ENCODE measurements around the gene TIMP3. TPM values are rescaled to one million over a fixed set of nuclear protein-coding genes. Genes with fewer than 3 reads are reported as not detected.

The TIMP3 gene
- polyA plus RNA-seq, 1 donor: 89.6 TPM

DNA sequence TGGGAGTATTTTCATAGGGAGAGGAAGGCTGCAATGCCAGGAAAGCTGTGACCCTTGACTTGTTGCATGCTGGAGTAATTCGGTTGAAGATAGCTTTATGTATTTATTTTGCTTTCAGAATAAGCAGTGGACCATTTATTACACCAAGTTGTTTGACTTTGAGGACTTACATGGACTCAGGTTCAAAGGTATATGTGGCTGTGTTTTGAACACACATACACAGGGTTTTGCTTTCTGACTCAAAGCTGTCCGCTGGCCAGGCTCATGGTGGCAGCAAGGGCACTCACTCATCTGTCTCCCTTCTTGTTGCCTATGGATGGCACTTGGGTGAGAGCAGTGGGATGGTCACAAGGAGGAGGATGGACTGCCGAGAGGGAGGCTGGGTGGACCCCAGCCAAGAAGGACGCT, 6.5 kb downstream of the TIMP3 start:
- no peak for DNase-seq (ENCODE audit: low read depth)

DNA sequence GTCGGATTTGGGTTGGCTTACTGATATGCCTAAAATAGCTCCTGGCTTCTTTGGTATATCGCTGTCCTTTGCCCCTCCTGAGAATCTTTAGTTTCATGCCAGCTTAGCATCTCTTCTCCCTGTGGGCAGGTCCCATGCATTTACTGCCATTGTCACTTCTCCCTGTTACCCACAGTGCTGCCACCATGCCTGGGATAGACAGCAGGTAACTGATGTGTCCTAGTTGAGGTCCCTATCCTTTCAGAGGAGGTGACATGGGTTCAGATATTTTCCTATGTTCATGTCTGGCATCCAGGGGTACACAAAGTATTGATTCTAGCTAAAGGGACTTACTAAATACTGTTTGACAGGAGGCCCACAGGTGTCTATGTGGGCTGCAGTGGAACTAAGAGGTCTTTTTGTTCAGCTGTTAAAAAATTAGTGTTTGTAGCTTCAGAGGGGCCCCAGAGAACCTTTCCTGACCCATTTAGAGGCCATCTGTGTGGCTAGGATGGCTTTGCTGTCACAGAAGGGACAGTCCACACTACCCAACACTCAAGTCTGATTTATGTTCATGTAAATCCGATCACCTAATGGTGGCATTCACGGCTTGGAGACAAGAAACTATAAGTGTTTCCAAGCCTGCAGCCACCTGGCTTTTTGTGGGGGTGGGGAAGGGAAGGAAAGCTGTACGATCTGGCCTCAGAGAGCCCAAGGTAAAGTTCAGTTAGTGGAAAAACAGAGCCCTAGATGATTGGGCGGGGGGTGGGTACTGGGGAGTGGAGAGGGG, 8.5 kb downstream of the TIMP3 start:
- no peak for DNase-seq (ENCODE audit: low read depth)

DNA sequence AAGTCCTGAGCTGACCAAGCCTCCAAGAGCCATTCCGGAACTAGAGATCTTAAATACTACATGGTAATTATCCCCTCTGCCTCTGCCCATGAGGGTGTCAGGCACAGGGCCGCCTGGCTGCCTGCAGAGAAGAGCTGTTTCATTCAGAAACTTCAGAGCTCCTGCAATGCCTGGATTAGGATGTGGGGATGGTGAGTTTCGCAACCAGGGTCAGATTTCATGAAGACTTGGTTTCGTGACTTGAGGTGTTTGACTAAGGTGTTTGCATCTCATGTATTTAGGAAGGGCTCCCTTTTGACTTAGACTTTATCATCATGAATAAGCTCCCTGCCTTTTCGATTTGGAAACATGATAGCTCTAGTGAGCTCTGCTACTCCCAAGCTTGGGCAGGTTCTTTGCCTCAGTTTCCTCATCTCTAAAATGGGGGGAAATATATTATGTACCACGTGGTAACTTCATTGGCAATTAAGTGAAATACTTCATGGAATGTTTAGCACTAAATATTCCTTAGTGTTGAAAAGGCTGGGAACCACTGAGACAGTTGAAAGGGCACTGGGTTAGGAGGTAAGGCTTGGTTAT, 9.1 kb downstream of the TIMP3 start:
- DNase-seq (ENCODE audit: low read depth): no peak

DNA sequence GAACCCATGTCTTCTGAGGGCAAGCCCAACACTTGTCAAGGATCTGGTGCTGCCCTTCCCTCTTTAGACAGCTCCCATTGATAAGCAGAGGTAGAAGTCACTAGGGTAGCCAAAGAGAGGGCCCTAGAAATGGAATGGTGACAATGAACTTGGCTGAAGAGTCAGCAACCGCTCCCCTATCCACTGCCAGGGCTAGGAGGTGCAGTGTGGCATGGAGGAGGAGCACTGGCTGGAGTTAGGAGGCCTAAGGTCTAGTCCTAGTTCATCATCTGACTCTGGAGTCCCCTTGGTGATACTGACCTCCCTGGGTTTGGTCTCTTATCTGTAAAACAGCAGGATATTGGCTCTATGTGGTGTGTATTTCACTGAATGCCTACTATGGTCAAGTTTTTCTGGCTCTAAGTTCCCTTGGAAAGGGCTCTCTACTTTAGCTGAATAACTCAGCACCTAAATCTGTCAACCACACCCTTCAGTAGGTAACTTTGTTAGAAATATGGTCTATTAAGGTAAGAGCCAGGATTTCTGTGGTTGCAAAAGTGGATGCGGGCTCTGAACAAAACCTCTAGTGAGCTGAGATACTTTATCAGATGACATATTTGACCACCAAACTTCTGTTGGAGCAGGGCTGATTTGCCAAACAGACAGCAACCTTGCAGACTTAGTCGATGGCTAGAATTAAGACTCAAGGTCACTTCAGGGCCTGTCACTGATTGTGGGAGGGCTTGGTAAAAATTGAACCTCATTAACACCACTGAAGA, 10.5 kb downstream of the TIMP3 start:
- no peak for DNase-seq (ENCODE audit: low read depth)

DNA sequence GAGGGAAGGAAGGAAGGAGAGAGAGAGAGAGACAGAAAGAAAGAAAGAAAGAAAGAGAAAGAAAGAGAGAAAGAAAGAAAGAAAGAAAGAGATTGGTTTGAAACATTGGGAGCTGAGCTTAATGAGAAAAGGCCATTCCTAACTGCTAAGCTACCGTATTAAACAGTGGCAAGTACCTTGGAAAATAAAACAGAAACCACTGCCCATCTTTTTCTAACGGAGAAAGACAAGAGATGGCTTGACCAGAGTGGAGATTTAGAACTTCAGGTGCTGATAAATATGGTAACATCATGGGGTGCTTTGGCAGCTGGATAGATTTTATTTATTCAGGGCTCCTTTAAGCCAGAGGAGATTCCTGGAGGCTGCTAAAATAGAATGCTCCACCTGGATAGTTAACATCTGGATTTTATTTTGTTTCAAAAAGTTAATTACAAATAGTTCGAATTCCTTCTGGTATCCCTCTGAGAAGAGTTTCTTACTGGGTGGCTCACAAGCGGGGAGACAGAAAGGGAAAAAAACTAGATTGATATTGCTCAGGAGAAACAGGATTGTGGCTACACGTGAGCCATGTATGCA, 12.9 kb downstream of the TIMP3 start:
- DNase-seq (ENCODE audit: low read depth): no peak

DNA sequence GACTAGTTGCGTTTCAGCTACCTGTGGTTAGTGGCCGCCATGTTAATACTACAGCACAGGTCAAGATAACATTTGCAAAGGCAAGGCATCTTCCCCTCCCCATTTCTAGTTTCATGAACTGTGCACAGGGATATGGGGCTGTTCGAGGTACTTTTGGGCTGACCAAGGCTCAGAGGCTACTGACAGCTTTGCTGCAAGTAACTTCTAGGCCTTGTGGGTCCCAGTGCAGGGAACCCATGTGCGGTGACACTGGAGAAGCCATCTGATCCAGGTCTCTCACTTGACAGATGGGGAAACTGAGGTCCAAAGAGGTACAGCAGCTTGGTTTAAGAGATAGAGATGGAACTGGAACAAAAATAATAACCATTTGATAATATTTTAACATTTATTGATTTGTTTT, 13.6 kb downstream of the TIMP3 start:
- DNase-seq (ENCODE audit: low read depth): no peak

DNA sequence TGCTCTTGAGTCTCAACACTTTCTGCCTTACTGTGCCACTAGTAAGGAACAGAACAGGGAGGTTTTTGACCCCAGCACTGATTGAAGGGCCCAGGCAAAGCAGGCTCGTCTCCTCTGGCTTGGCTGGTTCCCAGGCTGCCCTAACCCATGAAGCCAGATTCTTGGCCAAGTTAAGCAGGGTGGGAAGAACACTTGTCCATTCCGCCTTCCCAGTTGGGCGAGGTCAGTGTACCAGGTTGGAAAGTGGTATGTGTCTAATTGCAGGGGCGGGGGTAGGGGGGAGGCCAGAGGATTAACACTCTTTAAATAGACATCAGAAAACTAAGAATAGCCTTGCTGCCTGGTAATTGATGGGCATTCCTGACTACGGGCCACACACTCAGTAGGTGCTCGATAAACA, 14.4 kb downstream of the TIMP3 start:
- no peak for DNase-seq (ENCODE audit: low read depth)

DNA sequence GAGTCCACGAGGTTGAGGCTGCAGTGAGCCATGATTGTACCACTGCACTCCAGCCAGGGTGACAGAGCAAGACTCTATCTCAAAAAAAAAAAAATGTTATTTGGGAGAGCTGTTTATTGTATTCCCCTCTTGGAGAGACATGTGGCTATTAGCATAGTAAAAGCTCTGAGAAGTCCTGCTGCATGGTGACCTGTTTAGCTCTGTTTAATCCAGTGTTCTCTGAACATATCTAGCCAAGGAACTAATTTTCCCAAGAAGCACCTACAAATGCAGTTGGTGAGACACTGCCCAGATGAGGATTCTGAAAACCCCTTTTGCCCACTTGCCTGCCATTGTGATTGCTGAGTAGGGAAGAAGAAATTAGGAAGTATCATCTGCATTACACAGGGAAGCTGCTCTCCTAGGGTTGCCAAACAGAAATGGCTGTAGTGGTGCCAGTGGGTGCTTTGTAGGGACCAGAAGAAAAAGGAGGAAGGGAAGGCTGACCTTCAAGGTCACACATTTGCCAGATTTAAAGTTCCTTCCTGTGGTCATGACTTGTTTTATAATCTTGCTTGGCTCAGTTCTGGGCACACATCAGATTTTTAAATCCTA, 15.7 kb downstream of the TIMP3 start:
- no peak for DNase-seq (ENCODE audit: low read depth)

DNA sequence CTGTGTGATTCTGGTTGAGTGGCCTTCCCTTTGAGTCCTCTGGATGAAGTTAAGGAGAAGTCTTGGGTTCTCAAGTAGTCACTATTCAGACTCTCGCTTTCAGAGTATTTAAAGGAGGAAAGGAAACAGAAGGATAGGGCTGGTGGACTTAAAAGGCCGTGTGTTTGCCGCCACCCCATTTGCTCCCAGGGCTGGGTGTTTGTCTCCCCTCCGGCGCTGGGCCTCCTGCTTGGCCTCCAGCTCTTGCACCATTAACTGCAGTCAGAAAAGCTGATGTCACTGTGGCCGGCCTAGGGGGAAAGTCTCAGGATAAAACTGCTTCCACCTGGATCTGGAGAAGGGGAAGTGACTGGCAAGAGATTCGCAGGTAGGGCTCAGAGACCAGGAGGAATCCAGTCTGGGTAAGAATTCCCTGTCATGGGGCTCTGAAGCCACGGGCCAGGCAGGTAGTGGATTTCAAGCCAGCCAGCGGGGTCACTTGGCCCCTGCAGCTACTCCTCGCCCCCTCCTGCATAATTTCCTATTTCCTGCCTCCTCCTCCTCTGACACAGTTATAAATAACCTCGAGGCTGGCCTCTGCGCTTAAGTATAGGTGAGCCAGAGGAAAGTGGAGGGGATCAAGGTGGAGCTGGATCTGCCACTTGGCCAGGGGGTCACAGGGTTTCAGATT, 17.1 kb downstream of the TIMP3 start:
- DNase-seq (ENCODE audit: low read depth): no peak

DNA sequence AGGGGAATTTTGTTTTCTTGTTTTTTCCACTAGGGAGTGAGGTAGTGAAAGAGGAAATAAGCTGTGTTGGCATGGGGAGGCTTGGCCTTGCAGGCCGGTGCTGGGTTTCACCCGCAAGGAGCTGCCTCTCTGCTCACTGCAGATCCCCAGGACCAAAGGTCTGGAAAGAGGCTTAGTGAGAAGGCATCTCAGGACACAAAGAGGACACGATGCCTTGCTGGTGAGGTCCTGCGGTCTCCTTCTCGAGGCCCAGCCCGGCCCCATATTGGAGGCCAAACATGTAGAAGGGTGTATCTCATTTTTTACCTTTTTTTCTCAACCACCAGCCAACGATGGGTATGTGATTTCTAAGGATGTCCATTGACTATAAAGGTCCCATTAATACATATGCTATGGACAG, 17.6 kb downstream of the TIMP3 start:
- no peak for DNase-seq (ENCODE audit: low read depth)

DNA sequence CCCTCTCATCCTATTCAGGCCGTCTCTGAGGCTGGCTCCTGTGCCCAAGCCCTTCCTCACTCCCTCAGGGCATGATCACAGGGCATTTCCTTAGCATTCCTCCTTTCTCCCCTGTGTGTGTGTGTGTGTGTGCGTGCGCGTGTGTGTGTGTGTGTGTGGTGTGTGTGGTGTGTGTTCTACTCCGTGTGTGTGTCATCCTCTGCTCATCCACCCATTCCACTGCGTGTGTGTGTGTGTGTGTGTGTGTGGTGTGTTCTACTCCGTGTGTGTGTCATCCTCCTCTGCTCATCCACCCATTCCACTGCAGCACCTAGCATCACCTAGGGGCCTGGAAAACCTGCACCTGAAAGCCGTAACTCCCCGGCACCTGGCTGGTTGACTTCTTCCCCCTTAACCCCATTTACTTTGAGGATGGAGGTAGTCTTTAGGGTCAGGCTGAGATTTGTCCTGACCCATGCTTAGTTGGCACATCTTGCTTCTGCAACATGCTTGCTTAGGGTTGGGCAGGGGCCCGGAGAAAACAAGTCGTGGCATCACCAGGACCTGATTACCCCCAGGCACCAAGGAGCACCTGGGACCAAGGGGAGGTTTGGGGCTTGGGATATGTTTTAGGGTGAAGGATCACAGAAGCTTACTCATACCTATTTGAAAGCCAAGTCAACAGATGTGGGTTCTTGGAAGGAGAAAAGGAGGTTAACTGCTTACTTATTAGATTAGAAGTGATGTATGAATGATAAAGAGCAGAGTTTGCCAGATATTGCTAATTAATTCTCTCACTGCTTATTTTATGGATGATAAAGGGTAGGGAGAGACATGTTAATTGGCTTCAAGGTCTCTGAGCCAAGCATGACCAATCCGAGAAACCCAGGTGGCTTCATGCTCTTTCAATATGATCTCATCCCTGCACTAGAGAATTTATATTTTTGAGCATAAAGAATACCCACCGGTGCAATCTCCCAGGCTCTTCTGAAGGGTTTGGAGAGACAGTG, 18.9 kb downstream of the TIMP3 start:
- no peak for DNase-seq (ENCODE audit: low read depth)

DNA sequence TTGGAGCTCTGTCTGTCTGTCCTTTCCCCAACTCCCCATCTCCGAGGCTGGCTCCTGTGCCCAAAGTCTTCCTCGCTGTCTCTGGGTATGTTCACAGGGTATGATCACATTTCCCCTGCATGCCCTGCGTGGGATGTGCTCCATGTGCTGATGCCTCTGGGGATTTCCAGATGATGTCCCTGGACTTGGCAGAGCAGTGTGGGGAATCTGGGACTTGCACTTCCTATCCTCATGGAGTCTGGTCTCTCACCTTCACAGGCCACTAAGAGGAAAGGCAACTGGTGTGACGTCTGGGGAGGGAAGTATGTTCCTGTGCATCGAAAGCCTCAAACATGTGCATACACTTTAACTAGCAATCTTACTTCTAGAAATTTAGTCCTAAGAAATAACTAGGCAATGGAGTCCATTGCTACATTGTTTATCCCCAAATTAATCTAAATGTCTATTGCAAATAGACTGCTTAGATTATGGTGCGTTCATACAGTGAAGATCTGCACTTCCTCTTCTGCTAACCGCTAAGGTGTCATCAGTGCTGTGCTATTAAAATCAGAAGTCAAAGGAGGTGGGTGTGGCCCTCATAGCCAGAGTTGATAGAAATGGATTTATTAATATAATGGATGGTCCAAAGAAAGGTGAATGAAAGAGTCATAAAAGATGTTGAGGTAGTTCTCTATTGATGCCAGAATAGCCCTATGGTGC, 20.8 kb downstream of the TIMP3 start:
- DNase-seq (ENCODE audit: low read depth): no peak

DNA sequence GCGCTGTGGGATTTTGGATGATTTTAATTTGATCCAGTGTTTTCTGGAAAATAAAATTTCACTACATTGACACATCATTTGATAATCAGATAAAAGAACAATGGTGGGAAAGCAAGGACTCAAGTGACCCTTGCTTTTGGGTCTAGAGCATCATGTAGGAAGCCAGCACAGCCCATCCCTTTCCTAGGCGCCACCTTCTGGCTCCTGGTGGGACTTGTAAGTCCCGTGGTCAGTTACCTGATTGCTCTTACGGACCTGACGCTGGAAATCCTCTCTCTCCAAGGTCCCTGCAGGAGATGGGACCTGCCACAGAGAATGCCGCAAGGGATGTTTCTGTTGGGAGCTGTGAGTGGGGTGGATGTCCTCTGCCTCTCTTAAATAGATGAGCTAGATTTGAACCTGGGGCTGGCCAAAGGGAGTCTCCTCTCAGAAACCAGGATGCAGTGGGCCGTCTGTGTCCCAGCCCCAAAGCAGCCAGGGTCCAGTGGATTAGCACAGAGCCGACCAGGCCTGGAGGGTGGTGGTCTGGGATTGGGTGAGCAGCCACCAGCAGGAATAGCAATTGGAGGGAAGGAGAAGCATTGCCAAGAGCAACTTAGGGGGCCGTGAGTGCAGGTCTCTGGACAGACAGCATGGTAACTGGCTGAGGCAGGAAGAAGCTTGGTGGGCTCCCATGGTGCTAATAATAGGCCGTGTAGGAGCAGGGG, 21.7 kb downstream of the TIMP3 start:
- DNase-seq (ENCODE audit: low read depth): no peak

DNA sequence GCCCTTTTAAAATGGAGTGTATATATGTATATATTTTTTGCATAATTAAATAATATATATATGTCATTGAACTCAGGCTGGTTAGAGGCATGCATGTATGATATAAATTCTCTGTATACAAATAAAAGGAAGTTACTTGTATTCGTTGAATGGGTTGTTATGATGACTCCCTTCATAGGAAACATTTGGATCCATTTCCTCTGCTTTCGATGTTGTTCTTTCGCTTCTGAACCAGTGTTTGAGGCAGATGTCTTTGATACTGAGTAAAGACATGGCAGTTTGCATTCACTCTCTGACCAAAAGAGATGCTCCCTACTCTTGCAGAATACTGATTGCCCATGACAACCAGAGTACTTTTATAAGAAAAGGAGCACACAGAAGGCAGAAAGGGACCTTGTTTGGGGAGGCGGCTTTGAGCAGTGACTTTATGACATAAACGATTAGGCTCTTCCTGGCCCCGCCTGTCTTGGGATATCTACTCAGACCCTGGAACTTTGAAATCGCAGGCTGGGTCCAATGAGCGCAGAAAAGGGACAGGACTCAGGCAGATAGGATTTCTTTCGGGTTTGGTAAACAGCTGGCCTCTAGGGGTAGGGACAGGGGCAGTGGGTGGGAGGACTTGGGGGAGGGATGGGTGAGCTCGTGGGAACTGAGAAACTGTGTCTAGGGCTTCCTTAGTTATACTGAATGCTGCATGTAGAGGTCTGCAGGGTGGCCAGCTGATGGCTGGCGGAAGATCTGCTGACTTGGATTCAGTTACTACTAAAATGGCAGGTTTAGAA, 23.2 kb downstream of the TIMP3 start:
- DNase-seq (ENCODE audit: low read depth): no peak

DNA sequence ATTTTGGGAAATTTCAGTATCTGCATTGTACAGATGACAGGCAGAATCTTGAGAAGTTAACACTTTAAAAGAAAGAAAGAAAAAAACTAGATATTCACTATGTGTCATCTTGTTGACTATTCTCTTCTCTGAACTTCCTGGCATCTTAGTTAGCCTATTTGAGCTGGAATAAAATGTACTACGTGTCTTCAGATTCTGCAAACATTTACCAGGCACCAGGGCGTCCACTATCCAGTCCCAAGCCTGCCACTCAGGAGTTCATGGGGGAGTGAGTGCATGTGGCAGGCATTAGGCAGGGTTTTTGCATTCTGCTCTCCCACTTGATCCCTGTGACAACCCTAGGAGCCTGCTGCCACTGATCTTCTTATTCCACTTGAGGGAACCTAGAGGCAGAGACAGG, 25.0 kb downstream of the TIMP3 start:
- no peak for DNase-seq (ENCODE audit: low read depth)

DNA sequence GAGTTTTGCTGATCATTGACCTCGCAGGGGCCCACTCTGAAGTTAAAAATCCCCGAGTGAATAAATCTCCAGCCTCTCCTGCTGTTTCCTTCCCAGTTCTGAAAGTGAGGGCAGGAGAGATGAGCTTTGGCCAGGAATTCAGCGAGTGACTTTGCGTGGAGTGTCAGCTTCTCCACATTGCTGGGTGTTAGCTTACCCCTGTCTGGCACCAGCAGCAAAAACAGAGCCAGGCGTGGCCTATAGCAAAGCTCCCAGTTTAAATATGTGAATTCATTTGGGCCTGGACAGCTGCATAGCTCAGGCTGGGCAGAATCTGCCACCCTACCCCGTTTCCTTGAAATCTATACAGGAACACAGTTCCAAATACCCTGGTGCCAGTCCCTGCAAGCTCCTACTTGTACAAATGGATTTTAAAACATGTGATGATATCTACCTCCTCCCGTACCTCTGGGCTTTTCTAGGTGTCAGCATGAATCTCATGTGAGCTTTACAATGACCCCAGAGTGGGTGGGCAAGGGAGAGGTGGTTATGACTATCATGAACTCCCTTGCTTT, 25.6 kb downstream of the TIMP3 start:
- no peak for DNase-seq (ENCODE audit: low read depth)

DNA sequence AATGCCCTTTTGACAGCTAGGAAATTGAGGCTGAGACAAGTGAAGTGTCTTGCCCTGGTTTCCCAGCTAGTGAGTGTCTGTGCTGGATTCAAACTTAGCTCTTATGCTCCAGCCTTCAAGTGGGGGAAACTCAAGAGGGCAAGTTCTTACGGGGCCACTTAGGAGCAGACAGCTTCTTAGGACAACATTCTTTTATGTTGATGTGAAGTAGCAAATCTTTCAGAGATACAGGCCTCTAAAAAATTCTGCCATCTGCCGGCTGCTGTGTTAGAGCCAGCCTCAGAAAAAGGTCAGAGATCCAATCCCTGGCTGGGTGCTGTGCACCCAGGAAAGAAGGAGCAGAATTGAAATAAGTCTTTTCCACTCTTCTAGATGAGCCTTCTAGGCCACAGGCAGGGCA, 26.6 kb downstream of the TIMP3 start:
- no peak for DNase-seq (ENCODE audit: low read depth)

DNA sequence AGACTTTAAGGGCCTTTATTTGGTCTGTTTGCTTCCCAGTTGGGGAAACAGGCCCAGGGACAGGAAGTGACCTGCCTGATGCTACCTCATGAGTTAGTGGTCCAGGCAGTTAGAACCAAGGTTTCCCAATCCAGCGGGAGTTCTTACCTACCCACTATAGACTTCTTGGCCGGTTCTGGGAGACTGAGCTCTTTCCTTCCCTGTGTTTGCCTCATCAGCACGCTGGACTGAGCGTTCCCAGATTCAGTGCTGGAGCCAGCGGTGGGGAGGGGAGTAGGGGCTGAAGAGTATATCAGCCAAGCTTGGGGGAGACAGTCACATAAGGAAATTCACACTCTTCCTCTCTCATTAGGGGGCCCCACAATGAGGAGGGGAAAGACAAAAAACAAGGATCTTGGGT, 27.1 kb downstream of the TIMP3 start:
- no peak for DNase-seq (ENCODE audit: low read depth)

All from forelimb muscle (tissue), 1 donor.